Measurements from ENCODE around the gene RELT. TPM values are rescaled to one million over a fixed set of nuclear protein-coding genes. Genes with fewer than 3 reads are reported as not detected.

The RELT gene
- total RNA-seq, 2 donors from 2014 or later: 2.0 to 7.0 TPM

GRCh38 chr11:73445980-73446379, 69.8 kb downstream of the RELT start:
- TF ChIP-seq, protein P1, sequence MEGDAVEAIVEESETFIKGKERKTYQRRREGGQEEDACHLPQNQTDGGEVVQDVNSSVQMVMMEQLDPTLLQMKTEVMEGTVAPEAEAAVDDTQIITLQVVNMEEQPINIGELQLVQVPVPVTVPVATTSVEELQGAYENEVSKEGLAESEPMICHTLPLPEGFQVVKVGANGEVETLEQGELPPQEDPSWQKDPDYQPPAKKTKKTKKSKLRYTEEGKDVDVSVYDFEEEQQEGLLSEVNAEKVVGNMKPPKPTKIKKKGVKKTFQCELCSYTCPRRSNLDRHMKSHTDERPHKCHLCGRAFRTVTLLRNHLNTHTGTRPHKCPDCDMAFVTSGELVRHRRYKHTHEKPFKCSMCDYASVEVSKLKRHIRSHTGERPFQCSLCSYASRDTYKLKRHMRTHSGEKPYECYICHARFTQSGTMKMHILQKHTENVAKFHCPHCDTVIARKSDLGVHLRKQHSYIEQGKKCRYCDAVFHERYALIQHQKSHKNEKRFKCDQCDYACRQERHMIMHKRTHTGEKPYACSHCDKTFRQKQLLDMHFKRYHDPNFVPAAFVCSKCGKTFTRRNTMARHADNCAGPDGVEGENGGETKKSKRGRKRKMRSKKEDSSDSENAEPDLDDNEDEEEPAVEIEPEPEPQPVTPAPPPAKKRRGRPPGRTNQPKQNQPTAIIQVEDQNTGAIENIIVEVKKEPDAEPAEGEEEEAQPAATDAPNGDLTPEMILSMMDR (IDR thresholded peaks at IDR 0.05): no peak
- no peak overlapping the region for H3K27ac ChIP-seq

DNA sequence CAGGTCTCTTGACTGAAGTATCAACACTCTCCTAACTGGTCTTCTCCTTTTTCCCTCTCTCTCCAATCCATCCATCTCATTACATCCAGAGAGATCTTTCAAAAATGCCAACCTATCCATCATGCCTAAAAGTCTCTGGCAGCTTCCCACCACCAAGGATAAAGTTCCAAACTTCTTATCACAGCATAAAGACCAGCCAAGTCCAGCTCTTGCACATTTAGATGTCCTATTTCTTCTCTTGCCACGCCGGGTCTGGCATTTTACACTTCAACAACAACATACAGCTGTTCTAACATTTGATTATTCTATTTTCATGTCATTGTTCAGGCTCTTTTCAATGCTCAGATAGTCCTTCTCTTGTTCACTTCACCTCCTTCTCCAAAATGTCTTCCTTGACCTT, 70.6 kb downstream of the RELT start:
- Histone ChIP-seq H3K36me3 (no peaks in the 10 kb centered on the region), H3K27ac (peak overlapping the region in 1 of 2 donors; percentile 30), H3K4me1 (peaks cover 0 to 26% of the 10 kb centered on the region in 2 donors), H3K4me3 (no peak overlapping the region), H3K9me3 (no peaks in the 10 kb centered on the region), H3K27me3 (no peaks in the 10 kb centered on the region)
- DNase-seq (ENCODE audit: low spot score): no peak
- TF ChIP-seq, protein P1 (IDR thresholded peaks at IDR 0.05): no peak

More at GRCh38 chr11:73445980-73446379, 69.8 kb downstream of the RELT start:
- Histone ChIP-seq H3K4me1 (peaks cover 0 to 26% of the 10 kb centered on the region in 2 donors), H3K9me3 (no peaks in the 10 kb centered on the region), H3K4me3 (no peak overlapping the region), H3K36me3 (no peaks in the 10 kb centered on the region), H3K27me3 (no peaks in the 10 kb centered on the region)
- no peak for DNase-seq (ENCODE audit: low spot score)

Other genes starting within 250 kb of the RELT start
- gene FCHSD2, start 234.1 kb upstream of the RELT start, total RNA-seq: 10 to 100 TPM; 23.9 to 24.0 TPM
- 10 to 100 TPM in 1 of 2 donors, 1 to 10 TPM in 1; 9.5 to 14.7 TPM for gene P2RY2, start 158.1 kb upstream of the RELT start, total RNA-seq
- gene P2RY6, start 104.1 kb upstream of the RELT start, total RNA-seq: 1 to 10 TPM in 1 of 2 donors, under 1 TPM in 1; 0.19 to 1.9 TPM
- gene ARHGEF17, start 68.1 kb upstream of the RELT start, total RNA-seq: 10 to 100 TPM; 41.6 to 59.9 TPM
- gene FAM168A, start 221.7 kb downstream of the RELT start, total RNA-seq: 10 to 100 TPM; 30.9 to 40.8 TPM